BLaER1 (cell line): ENCODE results near the gene FOXC1.

Experiments used
- H3K27ac ChIP-seq: shearing (Covaris generic); formaldehyde crosslinking; 2 replicates; pipeline ENCODE4 v1.8.1; 2022
- H3K27me3 ChIP-seq: shearing (Covaris generic); formaldehyde crosslinking; 2 replicates; pipeline ENCODE4 v1.8.1; 2022
- H3K36me3 ChIP-seq: shearing (Covaris generic); formaldehyde crosslinking; 2 replicates; pipeline ENCODE4 v1.8.1; 2022
- H3K4me1 ChIP-seq: shearing (Covaris generic); formaldehyde crosslinking; 2 replicates; pipeline ENCODE4 v1.8.1; 2022
- H3K4me2 ChIP-seq: shearing (Covaris generic); formaldehyde crosslinking; 2 replicates; pipeline ENCODE4 v1.8.1; 2022
- H3K4me3 ChIP-seq: shearing (Covaris generic); formaldehyde crosslinking; 2 replicates; pipeline ENCODE4 v1.8.1; 2022
- H3K9ac ChIP-seq: shearing (Covaris generic); formaldehyde crosslinking; 2 replicates; pipeline ENCODE4 v1.8.1; 2022
- H3K9me3 ChIP-seq: shearing (Covaris generic); formaldehyde crosslinking; 2 replicates; pipeline ENCODE4 v1.8.1; 2022
- H4K20me1 ChIP-seq: shearing (Covaris generic); formaldehyde crosslinking; 2 replicates; pipeline ENCODE4 v1.8.1; 2022
- Cebpa-rat ChIP-seq: shearing (Covaris generic); IDR thresholded peaks from 2 replicates; pipeline ENCODE4 v1.8.1; 2022

FOXC1 gene

GRCh38 chr6:1611572-1612298 is 2.0 kb downstream of the FOXC1 start:
- Histone ChIP-seq H3K36me3 (no peaks in the 10 kb centered on the region), H3K9me3 (peaks cover 24% of the 10 kb centered on the region), H3K4me2 (peak overlapping the region; percentile 89), H4K20me1 (peaks cover 94% of the 10 kb centered on the region), H3K27ac (no peak overlapping the region), H3K4me1 (peaks cover 36% of the 10 kb centered on the region), H3K9ac (no peak overlapping the region), H3K27me3 (peaks cover 100% of the 10 kb centered on the region), H3K4me3 (peak overlapping the region; percentile 69)
- TF ChIP-seq Cebpa-rat: no peak

DNA sequence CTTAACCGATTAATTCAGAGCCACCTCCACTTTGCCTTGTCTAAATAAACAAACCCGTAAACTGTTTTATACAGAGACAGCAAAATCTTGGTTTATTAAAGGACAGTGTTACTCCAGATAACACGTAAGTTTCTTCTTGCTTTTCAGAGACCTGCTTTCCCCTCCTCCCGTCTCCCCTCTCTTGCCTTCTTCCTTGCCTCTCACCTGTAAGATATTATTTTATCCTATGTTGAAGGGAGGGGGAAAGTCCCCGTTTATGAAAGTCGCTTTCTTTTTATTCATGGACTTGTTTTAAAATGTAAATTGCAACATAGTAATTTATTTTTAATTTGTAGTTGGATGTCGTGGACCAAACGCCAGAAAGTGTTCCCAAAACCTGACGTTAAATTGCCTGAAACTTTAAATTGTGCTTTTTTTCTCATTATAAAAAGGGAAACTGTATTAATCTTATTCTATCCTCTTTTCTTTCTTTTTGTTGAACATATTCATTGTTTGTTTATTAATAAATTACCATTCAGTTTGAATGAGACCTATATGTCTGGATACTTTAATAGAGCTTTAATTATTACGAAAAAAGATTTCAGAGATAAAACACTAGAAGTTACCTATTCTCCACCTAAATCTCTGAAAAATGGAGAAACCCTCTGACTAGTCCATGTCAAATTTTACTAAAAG is 2.7 kb downstream of the FOXC1 start:
- Histone ChIP-seq H3K9me3 (peaks cover 24% of the 10 kb centered on the region), H3K36me3 (no peaks in the 10 kb centered on the region), H3K27me3 (peaks cover 100% of the 10 kb centered on the region), H3K4me2 (peak overlapping the region; percentile 89), H3K4me1 (peaks cover 36% of the 10 kb centered on the region), H3K27ac (no peak overlapping the region), H3K4me3 (peak overlapping the region; percentile 69), H4K20me1 (peaks cover 93% of the 10 kb centered on the region), H3K9ac (no peak overlapping the region)
- TF ChIP-seq Cebpa-rat: no peak

DNA sequence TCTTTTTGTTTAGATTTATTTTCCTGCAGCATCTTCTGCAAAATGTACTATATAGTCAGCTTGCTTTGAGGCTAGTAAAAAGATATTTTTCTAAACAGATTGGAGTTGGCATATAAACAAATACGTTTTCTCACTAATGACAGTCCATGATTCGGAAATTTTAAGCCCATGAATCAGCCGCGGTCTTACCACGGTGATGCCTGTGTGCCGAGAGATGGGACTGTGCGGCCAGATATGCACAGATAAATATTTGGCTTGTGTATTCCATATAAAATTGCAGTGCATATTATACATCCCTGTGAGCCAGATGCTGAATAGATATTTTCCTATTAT is 3.2 kb downstream of the FOXC1 start:
- Histone ChIP-seq H3K9me3 (peaks cover 24% of the 10 kb centered on the region), H3K27ac (no peak overlapping the region), H3K4me1 (peaks cover 36% of the 10 kb centered on the region), H3K4me2 (no peak overlapping the region), H4K20me1 (peaks cover 93% of the 10 kb centered on the region), H3K27me3 (peaks cover 100% of the 10 kb centered on the region), H3K4me3 (no peak overlapping the region), H3K9ac (no peak overlapping the region), H3K36me3 (no peaks in the 10 kb centered on the region)
- no peak for TF ChIP-seq Cebpa-rat

- H3K4me1 ChIP-seq: peaks cover 33% of the 10 kb centered on the region
- H3K36me3 ChIP-seq: no peaks in the 10 kb centered on the region
- H3K27ac ChIP-seq: no peak overlapping the region
- H4K20me1 ChIP-seq: peaks cover 90% of the 10 kb centered on the region
- H3K9me3 ChIP-seq: peaks cover 24% of the 10 kb centered on the region
- H3K9ac ChIP-seq: no peak overlapping the region
- H3K27me3 ChIP-seq: peaks cover 100% of the 10 kb centered on the region
- no peak overlapping the region for H3K4me3 ChIP-seq
- no peak overlapping the region for H3K4me2 ChIP-seq
- no peak for TF ChIP-seq Cebpa-rat
These were observed 3.6 kb downstream of the FOXC1 start for GRCh38 chr6:1613346-1613687.

DNA sequence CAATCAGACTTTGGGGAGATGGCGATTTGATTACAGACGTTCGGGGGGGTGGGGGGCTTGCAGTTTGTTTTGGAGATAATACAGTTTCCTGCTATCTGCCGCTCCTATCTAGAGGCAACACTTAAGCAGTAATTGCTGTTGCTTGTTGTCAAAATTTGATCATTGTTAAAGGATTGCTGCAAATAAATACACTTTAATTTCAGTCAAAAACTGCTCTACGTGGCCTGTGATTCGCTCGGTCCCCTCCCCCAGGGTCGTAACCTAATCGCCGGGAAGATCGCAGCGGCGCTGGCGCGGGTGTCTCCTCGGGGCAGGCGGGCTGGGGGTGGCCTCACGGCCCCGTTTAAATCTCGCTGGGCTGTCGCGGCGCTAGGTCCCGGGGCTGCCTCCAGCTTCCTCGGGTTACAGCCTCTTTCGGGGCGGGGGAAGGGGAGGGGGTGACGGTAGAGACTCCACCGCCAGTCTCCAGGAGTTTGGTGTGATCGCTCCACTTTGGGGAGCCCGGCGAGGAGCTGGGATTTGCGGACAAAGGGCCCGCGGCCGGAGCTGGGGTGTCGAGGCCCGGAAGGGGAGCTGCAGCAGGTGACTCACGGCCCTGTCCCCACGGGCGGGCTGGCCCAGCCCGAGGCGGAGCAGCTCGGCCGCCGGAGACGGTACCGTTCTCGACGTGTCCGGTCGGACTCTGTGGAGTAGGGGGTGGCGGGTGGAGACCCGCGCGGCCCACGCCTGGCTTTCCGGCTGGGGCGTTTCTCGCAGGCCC is 4.2 kb downstream of the FOXC1 start:
- Histone ChIP-seq H3K9ac (no peak overlapping the region), H3K4me2 (no peak overlapping the region), H3K9me3 (peaks cover 25% of the 10 kb centered on the region), H3K4me3 (no peak overlapping the region), H3K27ac (no peak overlapping the region), H3K36me3 (no peaks in the 10 kb centered on the region), H3K27me3 (peaks cover 100% of the 10 kb centered on the region), H4K20me1 (peaks cover 85% of the 10 kb centered on the region), H3K4me1 (peaks cover 27% of the 10 kb centered on the region)
- no peak for TF ChIP-seq Cebpa-rat

GRCh38 chr6:1614448-1615150 is 4.9 kb downstream of the FOXC1 start:
- no peak overlapping the region for H3K27ac ChIP-seq
- no peak for TF ChIP-seq Cebpa-rat
- no peaks in the 10 kb centered on the region for H3K36me3 ChIP-seq
- H3K4me1 ChIP-seq: peaks cover 20% of the 10 kb centered on the region
- H3K4me3 ChIP-seq: no peak overlapping the region
- H3K9me3 ChIP-seq: peaks cover 30% of the 10 kb centered on the region
- peaks cover 96% of the 10 kb centered on the region for H3K27me3 ChIP-seq
- peaks cover 77% of the 10 kb centered on the region for H4K20me1 ChIP-seq
- no peak overlapping the region for H3K9ac ChIP-seq
- no peak overlapping the region for H3K4me2 ChIP-seq

DNA sequence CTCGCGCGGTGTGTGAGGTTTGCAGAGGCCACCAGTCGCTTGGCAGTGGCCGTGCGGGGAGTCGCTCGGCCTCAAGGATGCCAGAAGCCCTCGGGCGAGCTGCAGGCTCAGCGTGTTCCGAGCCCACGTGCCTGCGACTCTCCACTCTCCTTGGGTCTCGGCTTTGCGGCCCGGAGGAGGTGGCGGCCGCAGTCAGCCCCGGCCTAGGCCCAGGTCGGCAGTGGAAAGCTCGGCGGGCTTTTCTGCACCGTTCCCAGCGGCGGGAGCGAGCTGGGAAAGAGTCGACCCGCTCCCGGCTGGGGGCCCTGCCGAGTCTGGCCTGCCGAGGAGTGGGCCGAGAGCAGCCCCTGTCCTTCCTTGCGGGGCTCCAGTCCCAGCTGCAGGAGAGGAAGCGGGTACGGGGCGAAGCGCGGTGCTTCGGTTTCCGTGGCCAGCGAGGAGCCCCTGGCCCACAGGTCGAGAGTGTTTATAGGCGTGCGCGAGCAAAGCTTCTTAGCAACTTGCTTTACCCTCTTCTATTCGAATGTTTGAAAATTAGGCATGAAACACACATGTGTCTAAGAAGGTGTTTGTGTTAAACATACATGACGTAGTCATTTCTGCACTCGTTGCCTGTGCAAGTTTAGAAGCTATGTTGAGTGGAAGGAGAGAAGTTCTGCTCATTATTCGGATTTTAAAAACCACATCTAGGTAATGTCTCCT is 5.6 kb downstream of the FOXC1 start:
- Histone ChIP-seq H3K4me3 (no peak overlapping the region), H3K4me1 (peaks cover 15% of the 10 kb centered on the region), H3K4me2 (no peak overlapping the region), H3K9me3 (peaks cover 35% of the 10 kb centered on the region), H3K27ac (no peak overlapping the region), H3K27me3 (peaks cover 89% of the 10 kb centered on the region), H3K36me3 (no peaks in the 10 kb centered on the region), H4K20me1 (peaks cover 73% of the 10 kb centered on the region), H3K9ac (no peak overlapping the region)
- TF ChIP-seq Cebpa-rat: no peak

GRCh38 chr6:1615853-1616420 is 6.2 kb downstream of the FOXC1 start:
- peaks cover 82% of the 10 kb centered on the region for H3K27me3 ChIP-seq
- no peak overlapping the region for H3K27ac ChIP-seq
- peaks cover 66% of the 10 kb centered on the region for H4K20me1 ChIP-seq
- H3K4me1 ChIP-seq: peaks cover 13% of the 10 kb centered on the region
- TF ChIP-seq Cebpa-rat: no peak
- no peak overlapping the region for H3K4me2 ChIP-seq
- peaks cover 32% of the 10 kb centered on the region for H3K9me3 ChIP-seq
- H3K9ac ChIP-seq: no peak overlapping the region
- no peaks in the 10 kb centered on the region for H3K36me3 ChIP-seq
- no peak overlapping the region for H3K4me3 ChIP-seq
